C4-2B (cell line): Measurements from ENCODE around the gene ANKS6.

ENCODE experiments used
- H3K27ac ChIP-seq: fragments of 450-650 bp; 2 replicates; pipeline ENCODE4 v1.5.1; 2017
- ZFX ChIP-seq: fragments of 450-650 bp; IDR thresholded peaks from 2 replicates; pipeline ENCODE4 v1.6.1; 2017
- TF ChIP-seq, protein P1 (sequence below): fragments of 450-650 bp; conservative IDR thresholded peaks from 2 replicates; pipeline ENCODE4 v1.5.1; 2017; ENCODE audit warnings: mild to moderate bottlenecking

The ANKS6 gene

DNA sequence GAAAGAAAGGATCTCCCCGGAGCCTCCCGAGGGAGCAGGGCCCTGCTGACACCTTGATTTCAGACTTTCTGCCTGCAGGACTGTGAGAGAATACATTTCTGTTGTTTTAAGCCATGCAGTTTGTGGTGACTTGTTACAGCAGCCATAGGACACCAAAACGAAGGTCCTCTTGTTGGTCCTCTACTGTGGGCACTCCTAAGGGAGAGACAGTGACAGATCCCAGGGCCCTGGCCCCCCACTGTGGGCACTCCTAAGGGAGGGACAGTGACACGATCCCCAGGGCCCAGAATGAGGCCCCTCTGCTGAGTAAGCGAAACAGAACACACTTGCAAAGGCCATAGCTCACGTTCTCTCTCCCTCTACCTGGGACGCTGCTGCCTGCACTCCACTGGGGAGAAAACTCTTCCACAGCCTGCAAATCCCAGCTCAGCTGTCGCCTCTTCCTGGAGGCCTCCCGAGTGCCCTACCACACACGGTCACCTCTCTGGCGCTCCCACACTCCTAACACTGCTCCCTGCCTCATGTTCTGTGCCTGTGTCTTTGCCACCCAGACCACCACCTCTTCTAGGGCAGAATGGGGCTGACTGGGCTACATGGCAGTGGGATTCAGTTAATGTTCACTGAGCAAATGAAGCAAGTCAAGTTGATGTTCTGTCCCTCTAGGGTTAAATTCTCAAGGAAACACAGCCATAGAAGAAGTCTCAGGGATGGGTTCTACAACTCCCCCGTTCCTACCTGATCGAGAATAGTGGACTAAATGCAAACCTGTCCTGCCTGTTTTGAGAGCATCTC lies 23.8 kb downstream of the ANKS6 start:
- TF ChIP-seq, protein P1, sequence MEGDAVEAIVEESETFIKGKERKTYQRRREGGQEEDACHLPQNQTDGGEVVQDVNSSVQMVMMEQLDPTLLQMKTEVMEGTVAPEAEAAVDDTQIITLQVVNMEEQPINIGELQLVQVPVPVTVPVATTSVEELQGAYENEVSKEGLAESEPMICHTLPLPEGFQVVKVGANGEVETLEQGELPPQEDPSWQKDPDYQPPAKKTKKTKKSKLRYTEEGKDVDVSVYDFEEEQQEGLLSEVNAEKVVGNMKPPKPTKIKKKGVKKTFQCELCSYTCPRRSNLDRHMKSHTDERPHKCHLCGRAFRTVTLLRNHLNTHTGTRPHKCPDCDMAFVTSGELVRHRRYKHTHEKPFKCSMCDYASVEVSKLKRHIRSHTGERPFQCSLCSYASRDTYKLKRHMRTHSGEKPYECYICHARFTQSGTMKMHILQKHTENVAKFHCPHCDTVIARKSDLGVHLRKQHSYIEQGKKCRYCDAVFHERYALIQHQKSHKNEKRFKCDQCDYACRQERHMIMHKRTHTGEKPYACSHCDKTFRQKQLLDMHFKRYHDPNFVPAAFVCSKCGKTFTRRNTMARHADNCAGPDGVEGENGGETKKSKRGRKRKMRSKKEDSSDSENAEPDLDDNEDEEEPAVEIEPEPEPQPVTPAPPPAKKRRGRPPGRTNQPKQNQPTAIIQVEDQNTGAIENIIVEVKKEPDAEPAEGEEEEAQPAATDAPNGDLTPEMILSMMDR: no peak
- TF ChIP-seq ZFX: no peak
- no peak overlapping the region for H3K27ac ChIP-seq

DNA sequence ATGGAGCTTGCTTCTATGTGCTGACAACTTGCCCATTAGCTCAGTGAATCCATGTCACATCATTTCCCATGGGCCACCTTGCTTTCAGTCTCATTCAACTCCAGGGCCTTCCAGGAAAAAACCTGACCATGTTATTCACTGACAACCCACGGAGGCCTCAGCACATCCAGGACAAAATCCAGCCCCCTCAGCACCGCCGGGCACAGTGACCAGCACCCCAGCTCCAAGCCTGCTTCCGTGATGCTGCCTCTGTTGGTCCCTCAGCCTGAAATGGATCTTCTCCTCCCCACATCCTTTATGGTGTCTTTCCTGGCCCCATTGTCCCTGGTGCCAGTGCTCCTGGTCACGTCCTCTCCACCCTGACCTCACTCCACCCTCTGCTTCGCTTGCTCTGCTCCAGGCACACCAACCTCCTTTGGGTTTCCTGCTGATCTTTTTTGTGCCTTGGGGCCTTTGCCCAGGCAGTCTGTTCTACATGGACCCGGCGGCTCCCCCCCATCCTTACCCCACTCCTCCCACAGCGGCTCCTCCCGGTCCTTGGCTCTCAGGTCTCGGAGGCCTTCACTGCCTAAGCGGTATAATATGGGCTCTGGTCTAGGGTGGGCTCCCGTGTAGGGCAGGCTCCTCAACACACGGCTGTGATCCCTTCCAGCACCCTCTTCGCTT lies 25.0 kb downstream of the ANKS6 start:
- no peak overlapping the region for H3K27ac ChIP-seq
- TF ChIP-seq ZFX: no peak
- TF ChIP-seq, protein P1: no peak

DNA sequence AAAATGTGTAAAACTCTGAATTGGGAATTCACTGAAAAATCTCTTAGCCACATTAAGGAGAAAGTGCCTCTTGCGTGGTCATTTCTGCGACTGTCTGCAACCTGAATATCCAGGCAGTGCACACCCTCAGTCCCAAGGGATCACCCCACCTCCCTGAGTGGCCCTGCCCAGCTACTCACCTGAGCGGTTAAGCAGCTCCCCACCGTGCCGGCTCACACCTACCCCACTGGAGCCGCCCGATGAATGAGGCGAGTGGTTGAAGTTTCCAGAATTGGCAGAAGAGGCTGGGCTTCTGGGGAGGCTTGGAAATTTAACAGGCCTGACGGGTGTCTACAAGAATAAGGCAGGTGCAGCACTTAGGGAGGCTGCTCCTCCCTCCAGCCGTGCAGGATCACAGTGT lies 25.6 kb downstream of the ANKS6 start:
- no peak overlapping the region for H3K27ac ChIP-seq
- TF ChIP-seq, protein P1: no peak
- TF ChIP-seq ZFX: no peak

GRCh38 chr9:98768344-98768743 lies 28.0 kb downstream of the ANKS6 start:
- TF ChIP-seq ZFX: no peak
- TF ChIP-seq, protein P1: no peak
- H3K27ac ChIP-seq: no peak overlapping the region

GRCh38 chr9:98767915-98768314 lies 28.4 kb downstream of the ANKS6 start:
- H3K27ac ChIP-seq: no peak overlapping the region
- TF ChIP-seq, protein P1: no peak
- no peak for TF ChIP-seq ZFX

DNA sequence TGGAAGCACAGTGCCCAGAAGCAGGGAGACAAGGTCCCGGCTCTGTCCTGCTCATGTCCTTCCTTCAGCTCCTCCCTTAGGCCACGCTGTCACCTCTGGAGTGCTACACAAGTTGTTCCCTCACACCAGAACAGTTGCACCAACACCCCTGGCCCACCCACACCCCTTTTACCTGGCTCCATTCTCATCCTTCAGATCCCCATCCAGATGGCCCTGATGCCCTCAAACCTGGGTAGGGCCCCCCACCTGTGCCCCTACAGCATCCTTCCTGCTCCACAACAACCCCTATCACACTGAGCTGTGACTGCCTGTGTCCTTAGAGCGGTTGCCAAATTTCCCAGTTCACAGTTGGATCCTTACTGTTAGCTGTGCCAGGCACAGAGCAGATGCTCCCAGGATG lies 29.2 kb downstream of the ANKS6 start:
- no peak overlapping the region for H3K27ac ChIP-seq
- TF ChIP-seq ZFX: no peak
- TF ChIP-seq, protein P1: no peak

- TF ChIP-seq, protein P1: no peak
- TF ChIP-seq ZFX: no peak
- H3K27ac ChIP-seq: no peak overlapping the region
These were observed 29.8 kb downstream of the ANKS6 start for GRCh38 chr9:98766586-98766985.
